PC-9 (cell line): ENCODE measurements around the gene USH1C.

Experiments used
- CTCF ChIP-seq: fragments of 200-600 bp; sonication (generic); conservative IDR thresholded peaks from 2 replicates; pipeline ENCODE4 v1.6.1; 2017; ENCODE audit warnings: mixed run types, antibody characterized with exemption, mild to moderate bottlenecking, moderate library complexity
- EZH2 ChIP-seq: fragments of 200-600 bp; sonication (generic); IDR thresholded peaks from 2 replicates; pipeline ENCODE4 v1.8.0; 2017; ENCODE audit warnings: antibody characterized with exemption, low read depth

GRCh38 chr11:17515443-17516176, 28.6 kb downstream of the USH1C start:
- TF ChIP-seq EZH2 (no peak), CTCF (no peak)
